HL-60 (cell line): ENCODE results near the gene TULP4.
A peak's percentile ranks its signal among the peaks of the same experiment; 100 is the strongest.

Experiments used
- DNase-seq, 2 experiments: peaks; one replicate each; pipeline ENCODE4 v3.0.0-alpha.2; 2010 to 2020; ENCODE audit warnings: low read depth in 1 of 2, low spot score in 1 of 2
- H3K27ac ChIP-seq: fragments of 250-450 bp; sonication (Bioruptor Pico); replicated peaks from 2 replicates; pipeline ENCODE4 v1.5.1; 2020; ENCODE audit warnings: mild to moderate bottlenecking, moderate library complexity
- H3K27me3 ChIP-seq: fragments of 250-450 bp; sonication (Bioruptor Pico); 2 replicates; pipeline ENCODE4 v1.5.1; 2021; ENCODE audit warnings: mild to moderate bottlenecking, moderate library complexity; ENCODE audit not compliant: insufficient read depth, poor library complexity, severe bottlenecking
- H3K4me3 ChIP-seq: replicated peaks from 2 replicates; pipeline ENCODE4 v1.5.1; 2011; ENCODE audit warnings: mild to moderate bottlenecking, control low read depth, low read length; ENCODE audit not compliant: insufficient read depth
- GABPA ChIP-seq: IDR thresholded peaks from 2 replicates; pipeline ENCODE4 v1.6.1; 2012; ENCODE audit warnings: low read depth
- POLR2AphosphoS5 ChIP-seq: IDR thresholded peaks from 2 replicates; pipeline ENCODE4 v1.6.1; 2012; ENCODE audit warnings: low read depth
- SPI1 ChIP-seq: IDR thresholded peaks from 2 replicates; pipeline ENCODE4 v1.6.1; 2012; ENCODE audit warnings: low read depth, mild to moderate bottlenecking, borderline replicate concordance
- TF ChIP-seq, protein P1 (sequence below): IDR thresholded peaks from one replicate; pipeline ENCODE4 v1.5.1; 2011; ENCODE audit warnings: low read length, control low read depth, inconsistent platforms; ENCODE audit not compliant: insufficient read depth
- TF ChIP-seq, protein P2 (sequence below): IDR thresholded peaks from 2 replicates; pipeline ENCODE4 v1.6.1; 2012; ENCODE audit warnings: low read depth; ENCODE audit not compliant: insufficient replicate concordance

TULP4 gene

DNA sequence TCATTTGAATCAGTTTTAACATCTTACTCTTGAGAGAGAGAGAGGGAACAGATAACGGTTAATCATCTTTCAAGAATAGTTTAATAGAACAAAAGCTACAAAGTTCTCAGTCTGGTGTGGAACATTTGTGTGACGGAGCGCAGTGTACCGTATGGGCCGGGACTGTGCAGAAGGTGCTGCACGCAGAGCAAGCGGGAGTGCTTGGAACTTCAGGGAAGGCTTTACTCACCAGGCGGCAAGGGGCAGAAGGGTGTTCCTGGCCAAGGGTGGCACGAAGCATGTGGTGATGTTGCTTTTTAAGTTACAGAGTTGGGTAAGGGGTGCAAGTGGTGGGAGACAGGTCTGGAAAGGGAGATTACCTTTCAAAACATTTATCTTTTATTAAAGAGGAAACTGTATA is 95.7 kb downstream of the TULP4 start:
- Histone ChIP-seq H3K4me3 (no peak overlapping the region), H3K27me3 (no peaks in the 10 kb centered on the region), H3K27ac (no peak overlapping the region)
- DNase-seq, result no peak
- TF ChIP-seq POLR2AphosphoS5 (no peak), GABPA (no peak), SPI1 (no peak)
- TF ChIP-seq, protein P1, sequence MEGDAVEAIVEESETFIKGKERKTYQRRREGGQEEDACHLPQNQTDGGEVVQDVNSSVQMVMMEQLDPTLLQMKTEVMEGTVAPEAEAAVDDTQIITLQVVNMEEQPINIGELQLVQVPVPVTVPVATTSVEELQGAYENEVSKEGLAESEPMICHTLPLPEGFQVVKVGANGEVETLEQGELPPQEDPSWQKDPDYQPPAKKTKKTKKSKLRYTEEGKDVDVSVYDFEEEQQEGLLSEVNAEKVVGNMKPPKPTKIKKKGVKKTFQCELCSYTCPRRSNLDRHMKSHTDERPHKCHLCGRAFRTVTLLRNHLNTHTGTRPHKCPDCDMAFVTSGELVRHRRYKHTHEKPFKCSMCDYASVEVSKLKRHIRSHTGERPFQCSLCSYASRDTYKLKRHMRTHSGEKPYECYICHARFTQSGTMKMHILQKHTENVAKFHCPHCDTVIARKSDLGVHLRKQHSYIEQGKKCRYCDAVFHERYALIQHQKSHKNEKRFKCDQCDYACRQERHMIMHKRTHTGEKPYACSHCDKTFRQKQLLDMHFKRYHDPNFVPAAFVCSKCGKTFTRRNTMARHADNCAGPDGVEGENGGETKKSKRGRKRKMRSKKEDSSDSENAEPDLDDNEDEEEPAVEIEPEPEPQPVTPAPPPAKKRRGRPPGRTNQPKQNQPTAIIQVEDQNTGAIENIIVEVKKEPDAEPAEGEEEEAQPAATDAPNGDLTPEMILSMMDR, result no peak
- TF ChIP-seq, protein P2, sequence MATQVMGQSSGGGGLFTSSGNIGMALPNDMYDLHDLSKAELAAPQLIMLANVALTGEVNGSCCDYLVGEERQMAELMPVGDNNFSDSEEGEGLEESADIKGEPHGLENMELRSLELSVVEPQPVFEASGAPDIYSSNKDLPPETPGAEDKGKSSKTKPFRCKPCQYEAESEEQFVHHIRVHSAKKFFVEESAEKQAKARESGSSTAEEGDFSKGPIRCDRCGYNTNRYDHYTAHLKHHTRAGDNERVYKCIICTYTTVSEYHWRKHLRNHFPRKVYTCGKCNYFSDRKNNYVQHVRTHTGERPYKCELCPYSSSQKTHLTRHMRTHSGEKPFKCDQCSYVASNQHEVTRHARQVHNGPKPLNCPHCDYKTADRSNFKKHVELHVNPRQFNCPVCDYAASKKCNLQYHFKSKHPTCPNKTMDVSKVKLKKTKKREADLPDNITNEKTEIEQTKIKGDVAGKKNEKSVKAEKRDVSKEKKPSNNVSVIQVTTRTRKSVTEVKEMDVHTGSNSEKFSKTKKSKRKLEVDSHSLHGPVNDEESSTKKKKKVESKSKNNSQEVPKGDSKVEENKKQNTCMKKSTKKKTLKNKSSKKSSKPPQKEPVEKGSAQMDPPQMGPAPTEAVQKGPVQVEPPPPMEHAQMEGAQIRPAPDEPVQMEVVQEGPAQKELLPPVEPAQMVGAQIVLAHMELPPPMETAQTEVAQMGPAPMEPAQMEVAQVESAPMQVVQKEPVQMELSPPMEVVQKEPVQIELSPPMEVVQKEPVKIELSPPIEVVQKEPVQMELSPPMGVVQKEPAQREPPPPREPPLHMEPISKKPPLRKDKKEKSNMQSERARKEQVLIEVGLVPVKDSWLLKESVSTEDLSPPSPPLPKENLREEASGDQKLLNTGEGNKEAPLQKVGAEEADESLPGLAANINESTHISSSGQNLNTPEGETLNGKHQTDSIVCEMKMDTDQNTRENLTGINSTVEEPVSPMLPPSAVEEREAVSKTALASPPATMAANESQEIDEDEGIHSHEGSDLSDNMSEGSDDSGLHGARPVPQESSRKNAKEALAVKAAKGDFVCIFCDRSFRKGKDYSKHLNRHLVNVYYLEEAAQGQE, result no peak

DNA sequence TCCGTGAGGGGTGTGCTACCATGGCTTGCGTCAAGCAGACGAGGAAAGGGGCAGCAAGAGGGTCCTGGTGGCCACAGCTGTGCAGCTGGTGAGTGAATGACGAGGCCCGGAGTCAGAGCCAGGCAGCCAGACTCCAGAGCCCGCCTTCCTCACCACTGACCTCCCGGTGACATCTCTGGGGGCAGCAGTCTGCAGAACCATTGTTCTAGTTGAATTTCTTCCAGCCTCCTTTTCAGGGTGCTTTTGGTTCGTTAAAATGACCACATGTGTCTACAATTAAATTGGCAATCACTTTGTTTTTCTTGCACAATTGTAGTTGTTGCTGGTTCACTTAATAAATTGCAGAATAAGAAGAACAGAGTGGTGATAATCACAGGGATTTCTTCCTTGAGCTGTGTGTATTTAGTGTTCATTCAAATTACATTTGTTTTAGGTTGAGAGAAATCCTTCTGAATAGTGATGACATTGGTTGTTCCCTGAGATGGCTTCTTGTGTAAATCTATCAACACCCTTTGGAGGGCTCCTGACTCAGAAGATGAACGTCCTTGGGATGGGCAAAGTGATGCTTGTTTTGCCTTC is 96.4 kb downstream of the TULP4 start:
- Histone ChIP-seq H3K27ac (no peak overlapping the region), H3K27me3 (no peaks in the 10 kb centered on the region), H3K4me3 (no peak overlapping the region)
- no peak for TF ChIP-seq GABPA
- DNase-seq, result peak in 1 of 2 experiments; percentile 23

DNA sequence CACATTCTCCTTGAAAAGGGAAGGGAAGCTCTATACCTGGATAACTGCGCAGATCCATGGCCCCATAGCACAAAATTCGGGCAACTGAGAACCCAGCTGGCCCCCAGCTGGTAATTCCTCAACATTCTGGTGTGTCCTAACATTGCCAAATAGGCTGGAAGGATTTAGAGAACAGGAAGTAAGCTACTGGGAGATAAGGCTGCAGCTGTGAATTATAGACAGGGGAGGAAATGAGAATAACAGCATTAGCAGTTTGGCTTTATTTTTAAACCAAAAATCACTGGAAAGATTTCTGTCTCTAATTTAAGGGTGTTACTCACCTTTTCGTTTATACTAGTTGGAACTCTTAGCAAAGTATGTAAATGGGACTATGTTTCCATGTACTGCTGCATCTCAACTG is 97.2 kb downstream of the TULP4 start:
- DNase-seq, result peak in 1 of 2 experiments; percentile 21

DNA sequence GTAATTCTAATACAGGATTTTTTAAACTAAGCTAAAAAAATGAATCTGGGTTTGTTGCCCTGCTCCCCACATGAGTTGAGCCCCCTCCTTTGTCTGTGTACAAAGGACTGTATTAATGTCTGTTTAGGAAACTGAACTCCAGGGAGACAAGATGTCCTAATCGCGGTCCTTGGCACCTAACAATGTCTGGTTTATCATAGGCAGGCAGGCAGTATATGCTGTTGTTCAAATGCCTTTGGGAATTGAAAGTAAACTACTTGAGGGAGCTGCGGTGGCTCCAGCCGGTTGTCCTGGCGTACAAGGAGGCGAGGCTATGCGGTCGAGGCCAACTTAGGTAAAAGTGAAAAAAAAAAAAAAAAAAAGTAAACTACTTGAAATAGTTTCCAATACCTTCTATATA is 98.5 kb downstream of the TULP4 start:
- TF ChIP-seq, protein P2, result no peak
- TF ChIP-seq GABPA (no peak), SPI1 (no peak), POLR2AphosphoS5 (no peak)
- TF ChIP-seq, protein P1, result no peak
- Histone ChIP-seq H3K27ac (no peak overlapping the region), H3K27me3 (no peaks in the 10 kb centered on the region), H3K4me3 (no peak overlapping the region)
- DNase-seq, result no peak

More for the DNA sequence above, 97.2 kb downstream of the TULP4 start:
- TF ChIP-seq, protein P2, result no peak
- TF ChIP-seq GABPA, result no peak
- TF ChIP-seq SPI1, result peak; percentile 32; the same call in 1 of the 2 replicates
- TF ChIP-seq, protein P1, result no peak
- TF ChIP-seq POLR2AphosphoS5, result peak; percentile 58
- Histone ChIP-seq H3K27me3 (no peaks in the 10 kb centered on the region), H3K27ac (no peak overlapping the region), H3K4me3 (no peak overlapping the region)
